ENCODE results near the gene RAB11B.
"Not testable (repeated sequence)": the region's sequence is repeated elsewhere in the genome, so short reads cannot be mapped to it uniquely, and the experiment has no call there.

RAB11B gene

DNA sequence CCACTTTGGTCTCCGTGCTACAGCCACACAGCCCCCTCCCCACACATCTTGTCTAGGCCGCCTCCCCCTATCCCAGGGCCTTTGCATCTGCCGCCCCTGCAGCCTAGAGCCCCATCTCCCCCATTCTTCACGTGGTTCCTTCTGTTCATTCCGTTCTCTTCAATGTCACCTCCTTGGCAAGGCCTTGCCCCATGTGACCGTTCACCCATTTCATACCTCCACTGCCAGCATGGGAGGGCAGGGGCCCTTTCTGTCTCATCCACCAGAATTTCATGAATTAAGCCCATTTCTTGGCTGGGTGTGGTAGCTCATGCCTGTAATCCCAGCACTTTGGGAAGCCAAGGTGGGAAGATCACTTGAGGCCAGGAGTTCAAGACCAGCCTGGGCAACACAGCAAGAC lies 38.9 kb downstream of the RAB11B start:
- no peak for DNase-seq (ENCODE audit: low read depth in 2 of 2)

DNA sequence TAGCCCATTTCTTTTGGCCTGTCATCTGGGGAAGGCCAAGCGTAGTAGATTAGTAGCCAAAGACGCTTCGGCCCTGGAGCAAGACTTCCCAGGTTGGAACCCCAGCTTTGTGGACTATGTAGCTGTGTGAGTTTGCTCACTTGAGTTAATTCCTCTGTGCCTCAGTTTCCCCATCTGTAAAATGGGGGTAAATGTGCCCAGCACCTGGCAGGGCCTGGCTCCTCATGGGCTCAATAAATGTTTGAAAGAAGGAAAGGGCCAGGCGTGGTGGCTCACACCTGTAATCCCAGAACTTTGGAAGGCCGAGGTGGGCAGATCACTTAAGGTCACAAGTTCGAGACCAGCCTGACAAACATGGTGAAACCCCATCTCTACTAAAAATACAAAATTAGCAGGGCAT lies 39.7 kb downstream of the RAB11B start:
- no peak for DNase-seq (ENCODE audit: low read depth in 2 of 2)

DNA sequence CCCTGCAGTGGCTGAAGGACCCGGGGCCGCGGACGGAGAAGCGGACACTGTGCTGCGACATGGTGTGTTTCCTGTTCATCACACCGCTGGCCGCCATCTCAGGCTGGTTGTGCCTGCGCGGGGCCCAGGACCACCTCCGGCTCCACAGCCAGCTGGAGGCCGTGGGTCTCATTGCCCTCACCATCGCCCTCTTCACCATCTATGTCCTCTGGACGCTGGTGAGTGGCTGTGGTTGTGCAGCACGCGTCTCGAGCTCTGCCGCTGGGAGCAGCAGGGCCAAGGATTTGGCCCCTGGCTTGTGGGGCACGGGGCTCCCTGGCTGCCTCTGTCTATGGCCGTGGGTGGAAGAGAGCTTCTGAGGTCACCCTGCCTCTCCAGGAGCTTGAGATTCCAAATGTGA lies 40.5 kb downstream of the RAB11B start:
- DNase-seq (ENCODE audit: low read depth in 2 of 2): no peak

DNA sequence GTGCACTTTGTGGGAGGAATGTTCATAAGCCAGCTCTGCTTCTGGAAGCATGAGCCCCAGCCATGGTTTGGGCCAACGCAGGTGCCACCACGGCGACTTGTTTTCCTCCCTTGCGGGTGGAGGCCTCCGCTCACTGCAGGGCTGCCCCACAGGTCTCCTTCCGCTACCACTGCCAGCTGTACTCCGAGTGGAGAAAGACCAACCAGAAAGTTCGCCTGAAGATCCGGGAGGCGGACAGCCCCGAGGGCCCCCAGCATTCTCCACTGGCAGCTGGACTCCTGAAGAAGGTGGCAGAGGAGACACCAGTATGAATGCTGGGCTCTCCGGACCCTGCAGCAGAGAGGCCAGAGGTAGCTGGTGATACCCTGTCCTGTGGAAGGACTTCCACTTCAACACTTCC lies 48.1 kb downstream of the RAB11B start:
- DNase-seq (ENCODE audit: low read depth in 2 of 2): no peak

DNA sequence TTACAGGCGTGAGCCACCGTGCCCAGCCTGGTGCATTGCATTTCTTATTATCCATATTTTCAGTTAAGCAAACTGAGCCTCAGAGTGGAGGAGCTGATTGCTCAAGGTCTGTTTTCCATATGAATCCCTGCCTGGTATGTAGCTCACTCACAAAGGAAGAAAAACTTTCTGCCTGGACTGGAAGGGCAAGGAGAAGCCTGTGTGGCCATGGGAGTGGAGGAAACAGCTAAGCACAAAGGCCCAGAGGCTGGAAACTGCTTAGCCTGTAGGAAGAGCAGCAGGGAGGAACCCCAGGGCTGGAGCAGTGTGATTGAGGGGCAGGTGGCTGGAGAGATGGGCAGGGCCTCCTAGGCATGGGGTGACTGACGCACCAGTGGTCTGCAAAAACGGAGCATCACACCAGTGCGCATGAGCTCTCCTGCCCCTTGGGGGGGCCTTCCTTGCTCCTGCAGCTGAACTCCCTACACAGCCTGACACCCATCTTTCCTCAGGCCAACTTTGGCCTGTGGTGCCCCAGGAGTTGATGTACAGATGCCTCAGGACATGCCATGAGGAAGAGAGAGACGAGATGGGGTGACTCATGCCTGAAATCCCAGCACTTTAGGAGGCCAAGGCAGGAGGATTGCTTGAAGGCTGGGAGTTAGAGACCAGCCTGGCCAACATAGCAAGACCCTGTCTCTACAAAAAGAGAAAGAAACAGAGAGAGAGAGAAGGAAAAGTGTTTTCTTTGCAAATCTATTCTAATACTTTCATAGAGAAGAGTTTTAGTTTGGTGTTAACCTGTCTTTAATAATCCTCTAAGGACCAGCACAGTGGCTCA lies 51.8 kb downstream of the RAB11B start:
- no peak for DNase-seq (ENCODE audit: low read depth in 2 of 2)

DNA sequence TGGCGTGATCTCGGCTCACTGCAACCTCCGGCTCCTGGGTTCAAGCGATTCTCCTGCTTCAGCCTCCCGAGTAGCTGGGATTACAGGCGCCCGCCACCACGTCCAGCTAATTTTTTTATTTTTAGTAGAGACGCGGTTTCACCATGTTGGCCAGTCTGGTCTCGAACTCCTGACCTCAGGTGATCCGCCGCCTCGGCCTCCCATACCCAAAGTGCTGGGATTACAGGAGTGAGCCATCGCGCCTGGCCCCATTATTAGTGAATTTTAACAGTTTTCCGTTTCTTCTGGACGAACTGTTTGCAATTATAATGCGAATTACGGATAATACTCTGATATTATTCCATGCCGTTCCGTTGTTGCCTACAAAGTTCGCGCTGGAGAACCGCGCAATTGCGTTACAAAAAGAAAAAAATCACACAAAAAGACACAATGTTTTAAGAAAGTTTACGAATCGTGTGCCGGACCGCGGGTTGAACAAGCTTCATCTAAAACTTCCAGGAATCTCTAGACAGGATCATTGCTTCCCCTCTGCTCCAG lies 54.0 kb downstream of the RAB11B start:
- not testable (repeated sequence) for DNase-seq (ENCODE audit: low read depth in 2 of 2)

DNA sequence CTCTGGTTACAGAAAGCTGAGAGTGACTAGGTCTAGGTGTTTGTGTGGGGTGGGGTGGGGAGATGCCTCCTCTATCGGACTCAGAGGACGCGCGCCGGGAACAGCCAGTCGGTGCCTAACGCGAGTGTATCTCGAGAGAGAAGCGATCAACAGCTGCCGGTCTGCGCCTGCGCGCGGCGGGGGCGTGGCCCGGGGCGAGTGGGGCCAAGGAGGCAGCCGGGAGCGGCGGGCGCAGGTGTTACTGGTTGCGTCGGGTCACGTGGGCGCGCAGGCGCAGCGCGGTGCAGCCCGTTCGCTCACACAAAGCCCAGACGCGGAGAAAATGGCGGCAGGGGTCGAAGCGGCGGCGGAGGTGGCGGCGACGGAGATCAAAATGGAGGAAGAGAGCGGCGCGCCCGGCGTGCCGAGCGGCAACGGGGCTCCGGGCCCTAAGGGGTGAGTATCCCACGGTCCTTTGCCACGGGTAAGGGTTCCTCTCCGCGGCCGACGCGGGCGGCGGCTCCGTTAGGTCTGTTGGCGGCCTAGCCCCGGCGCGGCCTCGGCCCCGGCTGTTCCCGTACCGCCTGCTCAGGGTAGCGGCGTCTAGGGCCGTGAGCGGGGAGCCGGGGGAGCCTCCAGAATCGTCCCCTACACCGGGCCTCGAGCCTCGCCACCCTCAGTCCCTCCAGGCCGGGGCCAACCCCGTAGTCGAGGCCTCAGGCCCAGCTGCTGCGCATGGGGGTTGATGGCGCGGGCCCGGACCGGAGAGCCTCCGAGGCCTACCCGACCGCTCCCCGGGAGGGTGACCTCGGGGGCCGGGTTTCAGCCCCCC lies 54.7 kb downstream of the RAB11B start, which contains the start of gene HNRNPM:
TSS of gene HNRNPM (plus strand) at position 299 of the 811 bp plus-strand sequence. CDS start at position 323, 24 bp downstream.
- peak; percentile 100 for DNase-seq (ENCODE audit: low read depth in 2 of 2)

DNA sequence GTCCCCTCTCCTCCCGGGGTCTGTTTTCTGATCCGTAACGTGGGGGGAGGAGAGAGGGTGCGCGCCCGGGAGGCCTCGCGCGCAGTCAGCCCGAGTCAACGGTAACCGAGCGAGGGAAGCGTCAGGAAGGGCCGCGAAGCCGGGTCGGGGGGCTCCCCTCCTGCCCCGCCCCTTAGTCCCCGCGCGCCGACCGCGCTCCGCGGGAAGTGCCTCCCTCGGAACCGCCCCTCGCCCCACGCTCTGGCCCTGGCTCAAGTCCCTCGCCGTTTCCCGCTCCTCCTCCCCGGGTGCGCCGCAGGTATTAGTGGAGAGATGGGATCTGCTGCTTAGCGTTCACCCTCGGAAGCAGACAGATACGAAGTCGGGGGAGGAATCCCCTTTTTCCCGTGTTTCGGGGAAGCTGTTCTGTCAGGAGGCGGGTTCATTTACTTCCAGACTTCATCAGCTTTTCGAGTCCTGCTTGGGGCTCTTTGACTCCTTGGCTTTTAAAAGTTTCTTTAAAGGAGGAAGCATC lies 55.4 kb downstream of the RAB11B start:
- peak in 1 of 2 donors; percentile 29 for DNase-seq (ENCODE audit: low read depth in 2 of 2)

DNA sequence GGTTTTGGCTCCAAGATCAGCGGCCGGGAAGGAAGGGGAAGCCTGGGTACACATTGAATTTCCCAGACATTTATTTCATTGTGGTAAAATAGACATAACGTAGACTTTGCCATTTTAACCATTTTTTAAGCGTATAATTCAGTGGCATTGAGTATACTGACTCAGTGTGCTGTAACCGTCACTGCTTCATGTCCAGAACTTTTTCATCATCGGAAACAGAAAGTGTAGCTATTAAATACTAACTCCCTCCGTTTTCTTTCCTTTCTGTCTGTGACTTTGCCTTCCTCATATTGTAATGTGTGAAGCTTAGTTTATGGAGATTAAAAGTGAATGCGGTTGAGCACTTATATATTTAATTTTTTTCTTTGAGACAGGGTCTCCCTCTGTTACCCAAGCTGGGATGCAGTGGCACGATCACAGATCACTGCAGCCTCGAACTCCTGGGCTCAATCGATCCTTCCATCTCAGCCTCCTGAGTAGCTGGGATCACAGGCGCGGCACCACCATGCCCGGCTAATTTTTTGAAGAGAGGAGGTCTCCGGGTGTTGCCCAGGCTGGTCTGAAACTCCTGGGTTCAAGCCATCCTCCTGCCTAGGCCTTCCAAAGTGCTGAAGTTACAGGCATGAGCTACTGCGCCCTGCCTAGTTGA lies 56.0 kb downstream of the RAB11B start:
- DNase-seq (ENCODE audit: low read depth in 2 of 2): no peak

DNA sequence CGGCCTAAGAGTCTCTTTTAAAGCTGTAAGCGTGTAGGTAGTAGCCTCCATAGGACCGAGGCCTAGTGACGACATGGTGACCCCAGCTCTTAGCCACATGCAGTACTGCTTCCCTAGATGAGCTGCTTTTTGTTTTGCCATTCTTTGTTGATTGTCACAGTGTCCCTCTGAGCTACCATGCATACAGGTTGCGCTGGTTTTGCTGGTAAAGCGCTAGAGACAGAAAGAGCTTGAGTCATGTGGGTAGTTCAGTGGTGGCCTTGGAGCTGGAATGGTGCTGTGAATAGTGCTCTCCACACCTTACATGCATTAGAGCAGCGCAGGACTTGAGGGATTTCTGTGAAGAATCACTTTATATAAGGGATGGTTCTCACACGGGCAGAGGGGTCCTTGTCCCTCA lies 59.7 kb downstream of the RAB11B start:
- no peak for DNase-seq (ENCODE audit: low read depth in 2 of 2)

DNA sequence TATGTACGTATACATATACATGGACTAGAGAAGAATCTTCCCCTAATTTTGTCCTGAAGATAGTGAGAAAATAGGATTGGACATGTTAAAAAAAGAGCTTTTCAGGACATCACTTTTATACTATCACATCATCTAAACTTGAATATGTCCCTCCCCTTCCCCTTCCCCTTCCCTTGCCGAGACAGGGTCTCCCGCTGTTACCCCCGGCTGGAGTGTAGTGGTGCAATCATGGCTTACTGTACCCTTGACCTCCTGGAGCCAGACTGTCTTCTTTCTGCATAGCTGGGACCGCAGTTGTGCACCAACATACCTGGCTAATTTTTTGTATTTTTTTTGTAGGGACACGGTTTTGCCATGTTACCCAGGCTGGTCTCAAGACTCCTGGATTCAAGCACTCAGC lies 61.2 kb downstream of the RAB11B start:
- DNase-seq (ENCODE audit: low read depth in 2 of 2): no peak

DNA sequence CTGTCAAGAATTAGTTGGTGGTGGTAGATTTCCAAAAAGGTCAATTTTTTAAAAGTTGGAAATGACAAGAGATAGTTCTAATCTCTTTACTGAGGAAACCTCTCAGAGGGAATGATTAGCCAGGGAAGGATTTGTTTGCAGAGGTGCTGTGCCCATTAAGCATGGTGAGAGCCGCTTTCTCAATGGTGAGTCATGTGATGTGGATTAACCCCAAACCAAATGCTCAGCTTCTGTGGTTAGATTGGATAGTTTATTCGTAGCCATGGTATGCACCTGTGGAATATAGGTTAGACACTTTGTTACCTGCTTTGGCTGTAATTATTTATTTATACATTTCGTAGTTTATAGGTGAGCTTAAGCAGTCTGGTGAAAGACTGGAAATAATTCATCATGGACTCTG lies 61.7 kb downstream of the RAB11B start:
- no peak for DNase-seq (ENCODE audit: low read depth in 2 of 2)

DNA sequence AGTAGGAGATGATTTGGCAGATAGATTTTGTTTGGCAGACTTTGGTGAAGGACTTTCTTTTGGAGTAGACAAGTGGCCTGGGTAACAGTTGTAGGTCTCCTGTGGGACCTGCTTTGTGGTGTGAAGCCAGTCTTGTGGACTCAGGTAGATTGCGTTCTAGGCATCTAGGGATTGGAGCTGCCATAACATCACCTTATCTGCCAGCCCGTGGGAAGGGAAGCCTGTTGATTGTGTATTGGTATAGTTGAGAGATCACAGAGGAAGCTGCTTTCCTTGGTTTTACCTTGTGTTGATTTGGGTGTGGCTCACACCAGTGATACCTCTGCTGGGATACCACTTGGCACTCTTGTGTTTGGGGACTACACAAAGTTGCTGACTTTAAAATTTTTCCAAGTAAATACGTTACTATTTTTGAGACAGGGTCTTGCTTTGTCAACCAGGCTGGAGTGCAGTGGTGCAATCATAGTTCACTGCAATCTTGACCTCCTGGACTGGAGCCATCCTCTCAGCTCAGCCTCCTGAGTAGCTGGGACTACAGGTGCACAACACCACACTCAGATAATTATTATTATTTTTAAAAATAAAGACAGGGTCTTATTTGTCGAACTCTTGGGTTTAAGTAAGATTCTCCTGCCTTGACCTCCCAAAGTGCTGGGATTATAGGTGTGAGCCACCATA lies 62.4 kb downstream of the RAB11B start:
- DNase-seq (ENCODE audit: low read depth in 2 of 2): no peak

DNA sequence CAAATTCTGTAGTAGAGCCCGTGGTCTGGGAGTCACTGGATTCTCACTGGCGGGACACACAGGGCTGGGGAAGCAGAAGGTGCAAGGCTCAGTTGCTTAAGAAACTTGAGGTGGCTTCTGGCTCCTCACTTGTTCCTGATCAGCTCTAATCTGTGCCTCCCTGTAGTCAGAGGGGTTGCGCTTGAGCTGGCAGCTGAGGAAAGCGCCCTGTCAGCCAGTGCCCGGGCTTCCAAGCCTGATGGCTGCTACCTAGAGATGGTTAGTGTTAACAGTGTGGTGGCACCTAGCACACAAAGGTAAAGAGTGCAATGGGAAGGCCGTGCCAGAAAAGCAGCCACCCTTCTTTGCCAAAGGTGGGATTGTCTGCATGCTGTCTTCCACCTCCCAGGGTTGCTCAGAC lies 63.5 kb downstream of the RAB11B start:
- no peak for DNase-seq (ENCODE audit: low read depth in 2 of 2)
